Kidney epithelial cell (primary cell): ENCODE measurements around the gene CORO2A. TPM values are rescaled to one million over a fixed set of nuclear protein-coding genes. Genes with fewer than 3 reads are reported as not detected.
"Not testable (repeated sequence)": the region's sequence is repeated elsewhere in the genome, so short reads cannot be mapped to it uniquely, and the experiment has no call there.

Source experiments
- DNase-seq: peaks from one replicate; pipeline ENCODE4 v3.0.0-alpha.2; 2010; ENCODE audit warnings: low read depth
- H3K27me3 ChIP-seq: 2 replicates; pipeline ENCODE4 v1.6.0; 2011; ENCODE audit warnings: low read length; ENCODE audit not compliant: control insufficient read depth, insufficient read depth
- H3K36me3 ChIP-seq: 2 replicates; pipeline ENCODE4 v1.5.1; 2011; ENCODE audit warnings: low read length; ENCODE audit not compliant: control insufficient read depth, insufficient read depth
- H3K4me3 ChIP-seq: 2 replicates; pipeline ENCODE4 v1.5.1; 2011; ENCODE audit warnings: low read depth, mild to moderate bottlenecking, control low read depth, low read length
- total RNA-seq: library from RNA; depleted of rRNA; stranded (reverse); fragments of >200 nt; gene quantifications from 2 replicates; pipeline ENCODE4 v1.2.3, GENCODE V29; 2015
- TF ChIP-seq, protein P1 (sequence below): IDR thresholded peaks from 2 replicates; pipeline ENCODE4 v1.5.1; 2011; ENCODE audit warnings: mild to moderate bottlenecking, moderate library complexity, low read length, control low read depth, inconsistent platforms; ENCODE audit not compliant: insufficient read depth, poor library complexity, severe bottlenecking

Gene CORO2A
- total RNA-seq, 1 donor from 2014 or later = 7.8 TPM

DNA sequence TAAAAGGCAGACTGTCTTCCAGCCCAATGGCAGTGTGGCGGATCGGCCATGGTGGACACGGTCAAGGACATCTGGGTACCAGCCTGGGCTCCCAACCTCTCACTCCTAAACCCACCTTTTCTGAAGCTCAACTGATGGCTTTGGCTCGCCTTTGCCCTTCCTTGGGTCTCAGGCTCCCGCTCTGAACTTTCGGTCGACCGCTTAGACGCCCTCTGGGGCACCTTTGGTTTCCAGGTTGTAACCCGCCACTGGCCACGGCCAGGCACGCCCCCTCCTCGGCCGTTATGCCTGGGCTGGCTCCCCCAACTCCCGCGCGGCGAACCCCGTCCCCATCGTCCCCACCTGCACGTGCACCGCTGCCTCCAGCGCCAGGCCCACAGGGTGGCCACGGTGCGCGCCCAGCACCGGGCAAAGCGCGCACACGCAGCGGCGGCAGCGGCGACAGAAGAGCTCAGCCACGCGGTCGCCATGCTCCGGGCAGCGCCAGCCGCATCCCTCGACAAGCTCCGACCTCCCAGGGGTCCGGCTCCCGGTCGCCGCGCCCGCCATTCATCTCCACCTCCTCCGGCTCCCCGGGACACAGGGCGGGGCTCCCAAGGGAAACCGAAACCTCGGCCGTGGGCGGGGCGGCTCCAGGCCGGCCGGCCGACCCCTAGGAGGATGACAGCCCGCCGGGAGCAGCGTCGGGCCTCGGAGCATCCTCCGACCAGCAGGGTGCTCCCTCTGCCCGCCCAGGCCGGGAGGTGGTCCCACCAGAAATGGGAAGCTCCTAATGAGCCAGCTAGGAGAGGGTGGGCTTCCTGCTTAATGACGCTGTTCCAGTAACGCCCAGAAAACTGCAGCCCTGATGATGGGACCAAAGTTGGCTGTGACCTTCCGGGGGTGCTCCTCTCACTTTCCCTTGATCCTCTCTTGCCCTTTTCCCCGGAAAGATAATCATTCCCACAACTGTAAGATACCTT, 73.5 kb downstream of the CORO2A start, which contains the start of gene TRIM14:
Gene TRIM14, minus strand, starts transcription at position 583 of the 962 bp plus-strand sequence. Its CDS starts 34 bp downstream, at position 549.
- no peak for DNase-seq
- H3K36me3 ChIP-seq = no peaks in the 10 kb centered on the region
- H3K4me3 ChIP-seq = peak within 1 kb of the TSS; percentile 70
- no peaks in the 10 kb centered on the region for H3K27me3 ChIP-seq
- TF ChIP-seq, protein P1, sequence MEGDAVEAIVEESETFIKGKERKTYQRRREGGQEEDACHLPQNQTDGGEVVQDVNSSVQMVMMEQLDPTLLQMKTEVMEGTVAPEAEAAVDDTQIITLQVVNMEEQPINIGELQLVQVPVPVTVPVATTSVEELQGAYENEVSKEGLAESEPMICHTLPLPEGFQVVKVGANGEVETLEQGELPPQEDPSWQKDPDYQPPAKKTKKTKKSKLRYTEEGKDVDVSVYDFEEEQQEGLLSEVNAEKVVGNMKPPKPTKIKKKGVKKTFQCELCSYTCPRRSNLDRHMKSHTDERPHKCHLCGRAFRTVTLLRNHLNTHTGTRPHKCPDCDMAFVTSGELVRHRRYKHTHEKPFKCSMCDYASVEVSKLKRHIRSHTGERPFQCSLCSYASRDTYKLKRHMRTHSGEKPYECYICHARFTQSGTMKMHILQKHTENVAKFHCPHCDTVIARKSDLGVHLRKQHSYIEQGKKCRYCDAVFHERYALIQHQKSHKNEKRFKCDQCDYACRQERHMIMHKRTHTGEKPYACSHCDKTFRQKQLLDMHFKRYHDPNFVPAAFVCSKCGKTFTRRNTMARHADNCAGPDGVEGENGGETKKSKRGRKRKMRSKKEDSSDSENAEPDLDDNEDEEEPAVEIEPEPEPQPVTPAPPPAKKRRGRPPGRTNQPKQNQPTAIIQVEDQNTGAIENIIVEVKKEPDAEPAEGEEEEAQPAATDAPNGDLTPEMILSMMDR = peak; percentile 27

DNA sequence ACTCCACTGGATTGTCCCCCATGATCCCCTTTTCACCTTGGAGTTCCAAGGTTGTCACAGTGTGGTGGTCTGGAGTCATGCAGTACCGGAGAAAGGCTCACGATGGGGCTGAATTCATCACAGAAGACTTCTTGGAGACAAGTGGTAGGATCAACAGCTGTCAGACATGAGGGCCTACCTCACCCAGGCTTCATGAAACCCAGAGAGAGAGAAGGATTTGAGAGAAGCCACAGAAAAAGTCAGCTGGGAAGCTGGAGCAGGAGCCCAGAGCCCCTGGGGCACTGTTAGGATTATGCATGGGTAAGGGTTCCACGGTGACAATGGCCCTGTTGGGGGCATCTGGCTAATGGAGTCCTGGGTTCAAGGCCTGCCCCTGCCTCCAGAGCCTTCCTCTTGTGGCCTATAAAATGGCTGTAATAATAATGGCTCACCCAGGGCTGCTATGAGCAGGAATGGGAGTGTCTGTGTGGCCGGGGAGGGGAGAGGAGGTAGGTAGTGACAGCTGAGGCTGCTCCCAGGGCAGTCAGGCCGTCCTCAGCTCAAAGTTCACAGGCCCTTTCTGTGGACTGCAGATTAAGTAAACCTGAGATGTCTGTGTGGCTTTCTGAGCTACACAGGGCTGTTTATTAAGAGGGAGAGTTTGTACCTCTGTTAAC, 74.3 kb downstream of the CORO2A start:
- Histone ChIP-seq H3K4me3 (peak overlapping the region; percentile 70), H3K27me3 (no peaks in the 10 kb centered on the region), H3K36me3 (no peaks in the 10 kb centered on the region)
- no peak for DNase-seq
- TF ChIP-seq, protein P1 = peak; percentile 12

- H3K27me3 ChIP-seq, H3K36me3 ChIP-seq, DNase-seq, H3K4me3 ChIP-seq: not testable (repeated sequence)
These were observed 75.3 kb downstream of the CORO2A start for GRCh38 chr9:98117097-98117496.

GRCh38 chr9:98109052-98109451, 83.4 kb downstream of the CORO2A start:
- Histone ChIP-seq H3K27me3 (no peaks in the 10 kb centered on the region), H3K4me3 (no peak overlapping the region), H3K36me3 (no peaks in the 10 kb centered on the region)
- TF ChIP-seq, protein P1 = no peak
- no peak for DNase-seq

GRCh38 chr9:98108531-98109031, 83.9 kb downstream of the CORO2A start:
- Histone ChIP-seq H3K36me3 (no peaks in the 10 kb centered on the region), H3K27me3 (no peaks in the 10 kb centered on the region), H3K4me3 (no peak overlapping the region)
- no peak for DNase-seq
- TF ChIP-seq, protein P1 = no peak

DNA sequence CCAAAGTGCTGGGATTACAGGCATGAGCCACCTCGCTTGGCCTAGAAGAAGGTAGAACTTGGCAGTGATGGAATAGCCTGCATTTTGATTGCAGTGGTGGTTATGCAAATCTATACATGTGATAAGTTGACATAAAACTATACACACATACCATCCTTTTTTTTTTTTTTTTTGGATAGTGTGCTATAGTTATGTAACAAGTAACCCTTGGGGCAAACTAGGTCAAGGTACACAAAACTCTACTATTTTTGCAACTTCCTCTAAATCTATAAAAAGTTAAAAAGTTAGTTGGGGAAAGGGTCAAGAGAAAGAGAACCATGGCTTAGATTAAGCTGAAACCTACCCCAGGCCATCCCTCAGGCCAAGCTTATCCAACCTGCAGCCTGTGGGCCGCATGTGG, 84.5 kb downstream of the CORO2A start:
- no peaks in the 10 kb centered on the region for H3K36me3 ChIP-seq
- no peak for DNase-seq

More for the DNA sequence above, 84.5 kb downstream of the CORO2A start:
- no peak overlapping the region for H3K4me3 ChIP-seq
- TF ChIP-seq, protein P1 = no peak
- H3K27me3 ChIP-seq = no peaks in the 10 kb centered on the region
